GM19238 (cell line): ENCODE data around the gene S100A10.
A peak's percentile ranks its signal among the peaks of the same experiment; 100 is the strongest.

Source experiments
- DNase-seq: peaks from one replicate; pipeline ENCODE4 v3.0.0; 2011; ENCODE audit warnings: low spot score; ENCODE audit not compliant: insufficient read length

The S100A10 gene

DNA sequence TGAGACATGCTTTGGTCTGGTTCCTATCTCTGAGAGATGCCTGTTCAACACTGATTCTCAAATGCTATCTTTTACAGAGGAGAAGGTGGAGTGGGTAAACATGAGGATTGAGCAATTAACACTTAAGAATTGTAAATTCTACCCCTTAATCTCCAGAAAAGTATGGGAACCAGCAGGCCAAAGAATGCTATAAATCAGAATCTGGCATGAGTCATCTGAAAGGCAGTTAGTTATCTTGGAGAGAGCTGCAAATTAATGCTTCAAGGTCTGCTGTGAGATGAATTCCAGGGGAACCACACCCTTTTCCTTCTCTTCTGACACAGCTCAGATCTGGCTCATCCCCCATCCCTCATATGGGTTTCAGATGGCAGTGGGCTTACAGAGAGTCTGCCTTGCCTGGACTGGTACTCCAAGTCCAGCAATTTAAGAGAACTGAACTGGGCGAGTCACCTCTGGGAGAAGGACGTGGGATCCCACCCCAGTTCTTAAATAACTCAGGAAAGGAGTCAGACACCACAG, 5.2 kb downstream of the S100A10 start:
- DNase-seq: no peak

GRCh38 chr1:151986501-151987190, 7.0 kb downstream of the S100A10 start:
- DNase-seq: no peak

DNA sequence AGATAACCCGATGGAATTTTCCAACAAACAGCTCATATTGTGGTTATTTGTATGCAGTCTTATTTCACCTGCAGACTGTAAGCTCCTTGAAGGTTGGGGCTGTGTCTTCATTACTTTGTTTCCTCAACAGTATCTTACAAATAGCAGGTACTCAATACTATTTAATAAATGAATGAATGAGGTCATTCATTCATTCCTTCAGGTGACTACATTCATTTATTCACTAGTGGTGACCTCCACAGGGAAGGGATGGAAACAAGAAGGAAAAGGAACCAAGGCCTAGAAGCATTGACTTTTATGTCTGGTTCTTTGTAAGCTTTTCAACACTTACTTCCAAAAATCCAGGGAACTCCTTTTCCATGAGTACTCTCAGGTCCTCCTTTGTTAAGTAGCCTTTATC, 7.9 kb downstream of the S100A10 start:
- DNase-seq: no peak

DNA sequence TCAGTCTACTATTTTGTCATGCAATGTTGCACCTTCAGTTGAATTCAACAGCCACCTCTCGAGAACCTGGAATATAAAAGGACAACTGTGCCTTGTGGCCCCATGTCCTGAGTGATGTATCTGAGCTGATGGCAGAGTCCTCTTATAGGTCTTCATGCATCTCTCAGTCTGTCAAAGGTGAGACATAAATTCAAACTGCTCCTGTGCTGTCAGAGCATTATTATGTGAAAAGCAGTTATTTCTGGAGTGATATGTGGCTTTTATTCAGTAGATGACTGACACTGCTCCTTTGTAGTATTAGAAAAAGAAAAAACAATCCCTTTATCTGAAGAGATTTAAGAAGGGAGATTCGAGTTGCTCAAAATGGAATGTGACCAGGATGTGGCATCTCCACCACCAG, 8.4 kb downstream of the S100A10 start:
- no peak for DNase-seq

DNA sequence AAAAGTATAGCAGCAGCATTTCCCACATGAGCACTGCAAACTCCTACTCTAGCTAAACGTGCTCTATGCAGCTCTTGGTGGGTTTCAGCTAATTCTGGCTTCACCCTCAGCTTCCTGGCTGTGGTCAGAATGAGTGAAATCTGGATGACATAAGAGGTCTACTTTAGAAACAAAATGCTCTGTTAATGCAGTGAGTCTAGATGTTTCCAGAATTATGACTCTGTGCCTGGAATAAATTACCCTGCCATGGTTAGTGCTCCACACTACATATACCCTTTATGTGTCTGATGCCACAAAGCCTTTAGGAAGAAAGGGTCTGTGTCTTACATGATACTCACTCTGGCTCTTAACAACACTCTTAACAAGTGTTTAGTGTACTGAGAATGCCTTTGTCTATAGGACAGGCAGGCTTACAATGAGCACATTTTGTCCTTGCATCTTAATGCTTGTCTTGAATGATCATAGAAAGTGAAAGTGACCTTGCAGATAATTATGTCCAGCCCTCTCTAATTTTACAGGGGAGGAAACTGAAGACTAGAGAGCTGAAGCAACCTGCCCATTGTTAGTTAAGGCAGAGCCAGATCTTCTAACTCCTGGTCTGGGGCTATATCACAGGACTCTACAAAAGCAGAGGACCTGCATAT, 9.2 kb downstream of the S100A10 start:
- DNase-seq: peak; percentile 21

GRCh38 chr1:151982300-151983005, 11.2 kb downstream of the S100A10 start:
- DNase-seq: no peak

DNA sequence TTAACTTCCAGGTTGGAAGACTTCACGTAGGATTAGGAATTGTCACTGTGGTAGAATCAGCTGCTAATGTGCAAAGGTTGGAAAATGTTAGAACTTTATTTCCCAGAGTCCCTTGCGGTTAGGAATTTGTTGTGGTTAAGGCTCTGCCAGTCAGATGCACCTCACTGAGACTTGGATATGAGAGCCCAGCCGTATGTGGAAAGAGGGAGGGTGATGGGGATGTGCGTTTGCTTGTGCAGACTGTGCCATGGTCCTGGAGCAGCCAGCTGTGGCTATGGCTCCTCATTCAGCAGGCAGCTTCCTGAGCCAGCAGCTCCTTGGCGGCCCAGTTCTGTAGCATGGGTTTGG, 12.5 kb downstream of the S100A10 start:
- DNase-seq: no peak

DNA sequence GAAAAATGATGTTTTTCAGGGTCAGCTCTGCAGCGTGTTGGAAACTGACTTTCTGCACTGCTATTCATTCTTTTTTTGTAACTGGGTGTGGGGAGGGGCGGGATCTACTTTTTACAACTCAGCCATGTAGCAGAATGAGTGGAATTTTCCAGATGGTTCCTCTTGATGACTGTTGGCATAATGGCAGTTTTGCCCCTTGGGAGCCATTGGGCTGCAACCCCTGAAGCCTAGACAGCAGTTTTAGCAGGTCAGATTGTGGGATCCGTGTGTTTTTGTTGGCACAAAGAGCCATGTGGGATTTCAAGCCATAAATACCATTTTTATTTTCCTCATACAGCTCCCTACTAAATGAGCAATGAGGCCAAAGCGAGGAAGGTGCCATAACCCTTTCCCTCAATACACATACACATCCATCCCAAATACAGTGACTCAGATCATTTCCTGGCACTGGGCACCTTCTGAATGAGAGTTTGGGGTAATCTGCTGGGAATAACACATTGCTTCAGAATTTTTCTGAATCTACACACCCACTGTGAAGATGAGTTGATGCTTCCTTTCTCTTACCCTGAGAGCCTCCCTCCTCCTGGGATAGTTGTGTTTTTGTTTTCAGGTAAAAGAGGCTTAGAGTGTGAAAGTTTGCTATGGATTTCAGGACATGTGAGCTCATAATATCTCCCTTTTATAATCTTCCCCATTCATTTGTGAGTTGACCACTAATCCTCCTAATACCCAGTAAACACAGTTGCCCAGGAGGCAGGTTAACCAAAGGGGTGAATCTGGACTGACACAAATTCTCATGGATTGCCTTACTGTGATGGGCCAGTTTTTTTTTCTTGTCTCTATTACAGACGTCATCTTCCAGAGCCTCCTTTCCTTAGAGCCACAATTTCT, 13.1 kb downstream of the S100A10 start:
- DNase-seq: no peak

DNA sequence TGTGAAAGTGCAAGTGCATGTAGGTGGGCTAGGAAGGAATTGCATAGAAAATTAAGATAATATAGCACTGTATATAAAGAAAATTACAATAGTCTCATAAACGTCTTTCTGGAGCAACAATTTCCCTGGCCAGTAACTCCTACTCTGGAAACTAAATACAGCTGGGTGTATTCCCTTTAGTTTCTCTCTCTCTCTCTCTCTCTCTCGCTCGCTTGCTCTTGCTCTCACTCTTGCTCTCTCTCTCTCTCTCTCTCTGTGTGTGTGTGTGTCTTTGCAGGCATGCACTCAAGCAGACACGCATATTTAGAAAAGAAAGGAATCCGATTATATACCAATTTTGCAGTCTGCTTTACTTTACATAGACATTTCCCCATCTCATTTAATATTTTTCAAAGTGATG, 14.7 kb downstream of the S100A10 start:
- no peak for DNase-seq

GRCh38 chr1:151977662-151978230, 15.9 kb downstream of the S100A10 start:
- no peak for DNase-seq

- DNase-seq: no peak
These were observed 16.8 kb downstream of the S100A10 start for GRCh38 chr1:151976858-151977257.

DNA sequence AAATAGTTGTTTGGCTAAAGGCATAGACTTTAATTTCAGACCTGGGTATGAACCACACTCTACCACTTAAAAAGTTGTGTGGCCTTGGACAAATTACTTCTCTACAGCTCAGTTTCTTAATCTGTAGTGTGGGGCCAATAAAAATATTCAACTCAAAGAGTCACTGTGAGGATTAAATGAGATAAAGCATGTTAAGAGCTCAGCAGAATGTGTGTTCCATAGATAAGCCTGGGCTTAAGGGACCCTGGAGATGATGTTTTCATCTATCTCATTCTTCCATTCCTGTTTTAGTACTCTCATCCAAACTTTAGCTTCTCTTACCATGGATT, 17.7 kb downstream of the S100A10 start:
- DNase-seq: no peak

GRCh38 chr1:151975311-151976014, 18.2 kb downstream of the S100A10 start:
- DNase-seq: no peak

- DNase-seq: no peak
These were observed 21.0 kb downstream of the S100A10 start for GRCh38 chr1:151972542-151973248.

DNA sequence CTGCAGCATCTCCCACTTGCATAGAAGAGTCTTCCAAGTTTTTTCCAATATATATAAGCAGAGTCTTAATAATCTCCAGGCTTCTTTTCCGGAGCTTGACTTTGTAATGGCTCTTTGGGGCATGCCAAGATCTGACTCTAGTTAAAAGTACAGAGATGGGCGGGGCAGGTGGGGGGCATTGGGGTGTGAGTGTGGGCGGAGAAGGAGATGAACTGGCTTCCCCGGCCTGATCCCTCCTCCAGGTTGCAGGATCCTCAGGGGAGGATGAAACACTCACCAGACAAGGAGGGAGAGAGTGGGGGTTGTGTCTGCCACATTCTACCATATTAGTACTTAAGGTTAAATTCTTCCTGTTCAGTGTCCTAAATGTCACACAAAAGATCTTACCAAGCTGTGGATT, 23.0 kb downstream of the S100A10 start:
- DNase-seq: no peak

- DNase-seq: no peak
These were observed 23.5 kb downstream of the S100A10 start for GRCh38 chr1:151970128-151970527.

DNA sequence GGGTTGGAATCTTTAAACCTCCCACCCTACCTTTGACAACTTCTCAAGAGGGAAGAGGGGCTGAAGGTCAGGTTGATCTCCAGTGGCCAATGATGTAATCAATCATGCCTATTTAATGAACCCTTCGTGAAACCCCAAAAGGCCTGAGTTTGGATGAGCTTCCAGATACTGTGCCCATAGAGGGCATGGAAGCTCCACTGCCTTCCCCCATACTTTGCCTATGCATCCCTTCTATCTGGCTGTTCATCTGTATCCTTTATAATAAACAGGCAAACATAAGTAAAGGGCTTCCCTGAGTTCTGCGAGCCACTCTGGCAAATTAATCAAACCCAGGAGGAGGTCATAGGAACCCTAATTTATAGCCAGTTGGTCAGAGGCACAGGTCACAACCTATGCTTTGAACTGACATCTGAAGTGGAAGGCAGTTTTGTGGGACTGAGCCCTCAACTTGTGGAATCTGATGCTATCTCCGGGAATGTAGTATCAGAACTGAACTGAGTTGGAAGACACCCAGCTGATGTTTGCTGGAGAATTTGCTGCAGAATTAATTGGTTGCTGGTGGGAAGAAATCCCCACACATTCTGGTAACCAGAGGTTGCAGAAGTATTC, 24.8 kb downstream of the S100A10 start:
- no peak for DNase-seq

DNA sequence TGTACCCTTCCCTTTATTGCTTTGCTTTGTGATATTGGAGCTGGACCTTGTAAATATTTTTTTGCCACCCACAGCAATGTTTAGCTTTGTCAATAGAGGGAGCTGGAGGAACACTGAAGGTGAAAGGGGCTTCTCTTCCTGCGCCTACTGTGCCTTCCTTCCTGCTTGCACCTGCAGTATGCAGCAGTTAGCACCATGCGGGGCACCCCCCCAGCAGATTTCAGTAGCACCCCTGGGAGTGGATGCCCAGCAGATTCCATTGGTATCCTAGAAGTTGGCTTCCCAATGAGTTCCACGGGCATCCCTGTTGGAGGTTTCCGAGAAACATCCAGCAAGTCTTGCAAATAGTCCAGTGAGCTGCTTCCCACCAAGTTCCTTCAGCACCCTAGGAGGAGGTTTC, 25.6 kb downstream of the S100A10 start:
- peak; percentile 10 for DNase-seq

GRCh38 chr1:151967091-151967490, 26.6 kb downstream of the S100A10 start:
- DNase-seq: no peak

GRCh38 chr1:151966061-151966460, 27.6 kb downstream of the S100A10 start:
- DNase-seq: no peak
